GM19397 (cell line): Measurements from ENCODE around the gene AKIRIN1.
A peak's percentile ranks its signal among the peaks of the same experiment; 100 is the strongest.
"Not testable (repeated sequence)": the region's sequence is repeated elsewhere in the genome, so short reads cannot be mapped to it uniquely, and the experiment has no call there.

Experiments
- ATAC-seq: cut with Tn5 transposase; IDR thresholded peaks from one replicate; pipeline ENCODE4 v1.9.1; 2021; ENCODE audit warnings: mild to moderate bottlenecking, moderate library complexity; ENCODE audit not compliant: unreplicated experiment

Gene AKIRIN1

GRCh38 chr1:38994196-38994595 is 3.1 kb downstream of the AKIRIN1 start:
- no peak for ATAC-seq

DNA sequence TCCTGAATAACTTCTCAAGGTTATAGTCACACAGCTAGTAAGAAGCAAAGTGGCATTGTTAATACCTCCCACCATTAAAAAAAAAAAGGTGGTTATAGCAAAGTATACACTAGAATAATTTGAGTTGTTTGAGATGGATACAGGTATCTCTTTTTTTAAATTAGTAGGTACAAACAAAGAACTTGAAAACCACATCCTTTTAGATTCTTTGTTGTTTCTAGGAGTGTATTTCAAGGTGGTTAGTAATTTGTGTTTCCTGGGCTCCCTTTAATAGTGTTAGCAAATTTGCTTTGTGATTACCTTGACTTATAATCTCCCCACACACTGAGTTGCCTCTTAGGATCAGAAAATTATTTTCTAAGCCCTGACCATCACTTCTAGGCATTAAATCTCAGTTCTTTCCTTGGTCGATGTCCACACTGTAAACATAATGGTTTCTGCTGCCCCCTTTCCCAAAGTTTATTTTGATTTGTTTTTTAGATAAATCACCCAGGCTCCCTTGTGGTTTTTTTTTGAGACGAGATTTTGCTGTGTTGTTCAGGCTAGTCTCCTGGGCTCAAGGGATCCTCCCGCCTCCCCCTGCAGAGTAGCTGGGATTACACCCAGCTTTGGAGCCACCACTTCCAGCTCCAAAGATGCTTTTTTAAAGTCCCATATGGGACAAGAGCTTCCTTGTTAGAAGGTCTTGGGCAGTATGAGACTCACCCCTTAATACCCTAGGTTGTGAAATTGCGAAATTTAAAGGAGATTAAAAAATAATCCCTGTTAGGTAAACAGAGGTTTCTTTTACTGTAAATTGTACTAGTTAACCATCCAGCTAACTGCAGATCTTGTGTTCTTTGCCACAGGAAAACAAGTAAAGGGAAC is 6.2 kb downstream of the AKIRIN1 start:
- ATAC-seq: no peak

DNA sequence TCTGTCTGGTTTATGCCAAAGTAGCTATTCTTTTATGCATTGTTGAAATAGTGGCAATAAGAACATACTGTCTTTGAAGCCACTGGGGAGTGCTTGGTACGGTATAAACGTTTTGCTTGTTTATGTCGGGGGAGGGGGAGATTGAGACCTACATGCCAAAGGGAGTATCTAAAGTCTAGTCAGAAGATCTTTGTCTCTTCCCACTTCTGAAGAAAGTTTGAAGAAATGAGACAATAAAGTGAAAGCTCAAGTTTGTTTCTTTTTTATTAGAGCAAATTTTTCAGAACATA is 6.8 kb downstream of the AKIRIN1 start:
- ATAC-seq: no peak

DNA sequence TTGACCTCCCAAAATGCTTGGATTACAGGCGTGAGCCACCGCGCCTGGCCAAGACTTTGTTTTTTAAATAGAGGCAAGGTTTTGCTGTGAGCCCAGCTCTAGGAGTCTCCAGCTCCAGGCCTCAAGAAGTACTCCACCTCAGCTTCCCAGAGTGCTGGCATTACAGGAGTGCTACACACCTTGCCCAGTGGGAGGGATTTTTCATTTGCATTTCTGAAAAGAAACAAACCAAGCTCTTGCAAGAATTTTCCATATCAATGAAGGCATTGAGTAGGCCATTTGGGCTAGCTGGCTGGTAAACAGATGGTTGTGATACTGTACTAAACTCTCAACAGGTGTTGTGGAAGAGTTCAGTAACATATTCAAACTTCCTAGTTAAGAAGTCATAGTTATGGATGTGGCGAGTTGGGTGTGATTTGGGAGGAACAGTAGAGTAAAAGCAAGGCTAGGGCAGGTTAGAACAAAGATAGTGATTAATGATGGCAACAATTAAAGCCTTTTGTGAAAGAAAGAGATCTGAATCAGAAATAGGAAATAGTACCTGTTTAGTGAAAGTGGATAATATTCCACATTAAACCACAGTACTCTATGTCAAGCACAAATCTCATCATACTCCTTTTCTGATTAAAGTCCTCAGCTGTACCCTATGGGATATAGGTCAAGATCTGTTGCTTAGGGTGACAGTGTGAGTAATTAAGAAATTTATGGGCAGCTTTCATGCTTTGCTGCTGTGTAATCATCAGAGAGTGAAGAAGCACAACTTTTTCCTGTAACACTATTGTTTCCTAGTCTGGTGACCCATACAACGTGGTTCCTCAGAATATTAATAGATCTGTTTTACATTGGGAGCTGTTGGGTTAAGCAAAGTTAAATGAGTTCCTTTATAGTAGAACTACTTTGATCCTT is 10.7 kb downstream of the AKIRIN1 start:
- ATAC-seq: no peak

DNA sequence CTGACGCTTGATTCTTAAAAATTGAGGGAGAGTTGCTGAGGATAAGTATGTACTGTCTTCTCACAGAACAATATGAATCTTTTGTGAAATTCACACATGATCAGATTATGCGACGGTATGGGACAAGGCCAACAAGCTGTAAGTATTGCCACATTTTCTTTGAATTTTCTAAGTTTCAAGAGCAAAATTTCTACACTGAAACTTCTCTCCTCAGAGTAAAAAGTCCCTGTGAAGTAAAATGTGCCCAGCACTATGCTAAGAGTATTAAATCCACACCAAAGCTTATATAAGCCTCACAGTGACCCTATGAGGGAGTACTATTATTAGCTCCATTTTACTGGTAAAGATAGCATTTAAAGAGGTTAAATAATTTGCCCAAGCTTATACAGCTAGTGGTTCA is 12.2 kb downstream of the AKIRIN1 start:
- no peak for ATAC-seq

- no peak for ATAC-seq
These were observed 12.7 kb downstream of the AKIRIN1 start for GRCh38 chr1:39003794-39004193.

- ATAC-seq: no peak
These were observed 15.2 kb downstream of the AKIRIN1 start for GRCh38 chr1:39006287-39006686.

- ATAC-seq: no peak
These were observed 15.9 kb downstream of the AKIRIN1 start for GRCh38 chr1:39006726-39007645.

DNA sequence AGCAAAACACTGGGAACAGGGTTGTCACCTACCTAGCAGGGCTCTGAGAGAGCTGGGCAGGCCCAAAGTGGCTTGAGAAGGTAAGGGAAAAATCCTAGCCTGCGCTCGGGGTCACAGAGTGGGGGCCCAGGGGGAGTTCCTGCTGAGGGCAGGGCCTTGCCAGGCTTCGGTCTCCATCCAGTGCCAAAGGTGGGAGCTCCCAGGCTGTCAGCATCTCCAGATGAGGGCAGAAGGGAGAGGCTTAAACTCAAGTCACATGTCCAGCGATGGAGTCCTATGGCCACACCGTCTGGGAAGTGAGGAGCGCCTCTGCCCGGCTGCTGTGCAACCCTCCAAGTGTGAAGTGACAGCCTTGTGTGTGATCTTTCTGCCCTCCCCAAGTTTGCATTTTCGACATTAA is 23.9 kb downstream of the AKIRIN1 start:
- not testable (repeated sequence) for ATAC-seq

GRCh38 chr1:39016604-39017171 is 25.6 kb downstream of the AKIRIN1 start:
- no peak for ATAC-seq

- ATAC-seq: no peak
These were observed 26.2 kb downstream of the AKIRIN1 start for GRCh38 chr1:39017266-39017665.

DNA sequence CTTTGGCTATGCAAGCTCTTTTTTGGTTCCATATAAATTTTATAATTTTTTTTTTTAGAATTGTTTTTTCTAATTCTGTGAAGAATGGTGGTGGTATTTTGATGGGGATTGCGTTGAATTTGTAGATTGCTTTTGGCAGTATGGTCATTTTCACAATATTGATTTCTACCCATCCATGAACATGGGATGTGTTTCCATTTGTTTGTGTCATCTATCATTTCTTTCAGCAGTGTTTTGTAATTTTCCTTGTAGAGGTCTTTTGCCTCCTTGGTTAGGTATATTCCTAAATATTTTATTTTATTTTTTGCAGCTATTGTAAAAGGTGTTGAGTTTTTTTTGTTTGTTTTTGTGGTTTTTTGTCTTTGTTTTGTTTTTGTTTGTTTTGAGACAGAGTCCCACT is 29.4 kb downstream of the AKIRIN1 start:
- not testable (repeated sequence) for ATAC-seq

DNA sequence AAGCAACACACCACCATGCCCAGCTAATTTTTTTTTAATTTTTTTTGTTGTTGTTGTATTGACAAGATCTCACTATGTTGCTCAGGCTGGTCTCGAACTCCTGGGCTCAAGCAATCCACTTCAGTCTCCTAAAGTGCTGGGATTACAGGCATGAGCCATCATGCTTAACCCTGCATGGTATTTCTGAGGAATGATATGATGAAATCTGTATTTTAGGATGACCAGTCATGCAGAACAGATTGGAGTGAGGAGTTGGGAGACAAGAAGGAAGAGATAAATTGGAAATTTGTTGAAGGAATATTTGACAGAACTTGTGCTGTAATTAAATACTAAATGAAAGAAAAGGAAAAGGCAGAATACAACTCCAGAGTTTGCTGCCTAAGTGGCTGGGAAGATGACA is 30.4 kb downstream of the AKIRIN1 start:
- ATAC-seq: no peak

DNA sequence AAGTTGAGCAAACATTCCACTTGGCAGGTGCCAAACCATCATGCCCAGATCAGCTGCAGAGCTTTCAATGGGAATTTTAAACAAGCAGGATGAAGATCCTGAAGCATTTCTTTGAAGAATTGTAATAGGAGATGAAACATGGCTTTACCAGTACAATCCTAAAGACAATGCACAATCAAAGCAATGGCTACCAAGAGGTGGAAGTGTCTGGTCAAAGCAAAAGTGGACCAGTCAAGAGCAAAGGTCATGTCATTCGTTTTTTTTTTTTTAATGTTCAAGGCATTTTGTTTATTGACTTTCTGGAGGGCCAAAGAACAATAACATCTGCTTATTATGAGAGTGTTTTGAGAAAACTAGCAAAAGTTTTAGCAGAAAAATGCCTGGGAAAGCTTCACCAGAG is 32.1 kb downstream of the AKIRIN1 start:
- no peak for ATAC-seq

DNA sequence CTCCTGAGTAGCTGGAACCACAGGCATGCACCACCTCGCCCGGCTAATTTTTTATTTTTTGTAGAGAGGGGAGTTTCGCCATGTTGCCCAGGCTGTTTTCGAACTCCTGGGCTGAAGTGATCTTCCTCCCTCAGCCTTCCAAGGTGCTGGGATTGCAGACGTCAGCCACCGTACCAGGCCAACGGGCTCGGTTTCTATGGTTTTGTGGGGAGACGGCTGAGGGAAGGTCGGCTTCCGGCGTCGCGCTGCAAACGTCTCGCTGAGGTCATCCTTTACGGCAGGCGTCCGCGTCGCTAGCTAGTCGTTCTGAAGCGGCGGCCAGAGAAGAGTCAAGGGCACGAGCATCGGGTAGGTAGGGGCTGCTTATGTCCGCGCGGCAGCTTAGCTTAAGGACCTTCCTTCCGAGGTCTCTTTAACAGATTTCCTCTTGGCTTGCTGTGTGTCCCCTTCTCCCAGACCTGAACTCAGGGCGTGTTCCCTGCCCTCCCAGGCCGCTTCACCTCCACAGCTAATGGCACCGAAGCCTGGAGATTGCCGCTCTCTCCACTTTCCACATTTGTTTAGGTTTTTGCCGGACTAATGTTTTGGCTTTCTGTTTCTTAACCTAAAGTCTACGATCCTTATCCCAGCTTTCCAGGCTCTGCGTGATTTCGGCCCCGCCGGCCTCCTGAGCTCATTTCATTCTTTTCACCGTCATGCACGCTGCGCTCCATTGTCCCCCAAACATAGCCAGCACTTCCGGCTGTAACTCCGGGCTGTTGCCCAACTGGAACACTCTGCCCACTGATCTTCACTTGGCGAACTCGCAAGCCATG is 35.2 kb downstream of the AKIRIN1 start, which contains the start of gene NDUFS5:
Gene NDUFS5 (plus strand): TSS at position 300 of the 815 bp plus-strand sequence. CDS start 2,375 bp downstream, outside the sequence.
- peak; percentile 76 for ATAC-seq

GRCh38 chr1:39026866-39027507 is 35.9 kb downstream of the AKIRIN1 start:
- ATAC-seq: no peak

GRCh38 chr1:39034114-39034654 is 43.1 kb downstream of the AKIRIN1 start:
- no peak for ATAC-seq

DNA sequence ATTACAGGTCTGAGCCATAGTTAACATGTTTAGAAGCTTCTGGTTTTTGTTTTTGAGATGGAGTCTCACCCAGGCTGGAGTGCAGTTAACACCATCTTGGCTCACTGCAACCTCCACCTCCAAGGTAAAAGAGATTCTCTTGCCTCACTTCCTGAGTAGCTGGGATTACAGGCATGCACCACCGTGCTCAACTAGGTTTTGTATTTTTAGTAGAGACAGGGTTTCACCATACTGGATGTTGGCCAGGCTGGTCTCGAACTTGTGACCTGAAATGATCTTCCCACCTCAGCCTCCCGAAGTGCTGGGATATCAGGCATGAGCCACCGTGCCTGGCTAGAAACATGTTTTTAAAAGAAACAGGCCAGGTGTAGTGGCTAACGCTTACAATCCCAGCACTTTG is 45.6 kb downstream of the AKIRIN1 start:
- no peak for ATAC-seq

DNA sequence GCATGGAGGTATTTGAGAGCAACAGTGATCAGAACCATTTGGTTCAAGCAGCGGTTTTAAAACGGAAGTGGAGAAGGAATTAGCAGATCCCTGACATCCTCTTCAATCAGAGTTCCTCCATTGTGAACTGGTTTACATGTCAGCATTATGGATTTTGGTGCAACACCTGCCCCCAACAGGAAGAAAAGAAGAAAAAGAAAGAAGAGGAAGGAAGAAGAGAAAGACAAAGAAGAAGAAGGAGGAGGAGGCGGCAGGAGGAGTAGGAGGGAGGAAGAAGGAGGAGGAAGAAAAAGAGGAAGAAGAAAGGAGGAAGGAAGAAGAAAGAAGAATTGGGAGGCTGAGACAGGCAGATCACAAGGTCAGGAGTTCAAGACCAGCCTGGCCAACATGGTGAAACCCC is 52.4 kb downstream of the AKIRIN1 start:
- ATAC-seq: no peak
